Sigmoid colon (tissue), 4 donors: ENCODE measurements around the gene EDDM3A.

Source experiments
- CTCF ChIP-seq, 4 experiments: fragments of 450-650 bp in 3 of 4; fragments of 200-600 bp in 1 of 4; IDR thresholded peaks; one replicate each; pipeline ENCODE4 v1.5.1; 2016 to 2019; ENCODE audit warnings: antibody characterized with exemption in 4 of 4, mild to moderate bottlenecking in 3 of 4, moderate library complexity in 2 of 4
- POLR2A ChIP-seq, 2 donors: fragments of 450-650 bp; IDR thresholded peaks; one replicate each; pipeline ENCODE4 v1.6.1; 2016; ENCODE audit warnings: antibody characterized with exemption in 2 of 2, mild to moderate bottlenecking in 2 of 2, moderate library complexity in 2 of 2
- POLR2AphosphoS5 ChIP-seq, 4 donors: sonication (generic); formaldehyde crosslinking; IDR thresholded peaks; one replicate each; pipeline ENCODE4 v1.6.1; 2017; ENCODE audit warnings: antibody characterized with exemption in 4 of 4

GRCh38 chr14:20772650-20773049 lies 27.0 kb downstream of the EDDM3A start:
- TF ChIP-seq POLR2A (IDR thresholded peaks at IDR 0.05), result no peak
- TF ChIP-seq CTCF (IDR thresholded peaks at IDR 0.05), result no peak
- no peak for TF ChIP-seq POLR2AphosphoS5 (IDR thresholded peaks at IDR 0.05)
